GM19397 (cell line): Measurements from ENCODE around the gene TMEM156.
A peak's percentile ranks its signal among the peaks of the same experiment; 100 is the strongest.
"Not testable (repeated sequence)": the region's sequence is repeated elsewhere in the genome, so short reads cannot be mapped to it uniquely, and the experiment has no call there.

Experiments used
- ATAC-seq: cut with Tn5 transposase; IDR thresholded peaks from one replicate; pipeline ENCODE4 v1.9.1; 2021; ENCODE audit warnings: mild to moderate bottlenecking, moderate library complexity; ENCODE audit not compliant: unreplicated experiment

Gene TMEM156

DNA sequence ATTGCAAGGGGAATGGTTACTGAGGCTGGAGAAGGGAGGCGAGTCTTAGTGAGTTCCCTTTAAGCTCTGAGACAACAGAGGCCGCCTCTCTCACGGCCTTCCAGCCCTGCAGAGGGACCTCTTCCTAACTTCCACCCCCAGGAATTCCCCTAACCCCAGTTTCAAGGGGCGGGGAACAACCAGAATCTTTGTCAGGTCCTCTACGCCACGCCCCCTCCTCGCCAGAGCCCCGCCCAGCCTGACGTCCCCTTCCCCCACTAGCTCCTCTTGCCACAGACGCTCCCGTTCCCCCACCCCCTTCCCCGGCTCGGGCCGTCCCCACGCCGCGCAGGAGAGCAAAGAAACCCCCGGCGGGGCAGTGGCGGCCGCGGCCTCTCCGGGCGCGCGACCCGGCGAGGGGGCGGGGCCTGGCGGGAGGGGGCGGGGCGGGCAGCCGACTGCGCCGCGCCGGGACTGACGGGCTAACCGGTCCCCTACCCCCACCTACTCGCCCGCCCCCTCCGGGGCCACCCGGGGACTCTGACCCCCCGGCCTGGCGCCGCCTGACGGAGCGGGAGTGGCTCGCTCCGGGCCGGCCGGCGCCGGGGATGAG is 12.3 kb upstream of the TMEM156 start:
- peak; percentile 73 for ATAC-seq

GRCh38 chr4:39043861-39044363 is 11.7 kb upstream of the TMEM156 start:
- ATAC-seq, result no peak

- no peak for ATAC-seq
These were observed 11.1 kb upstream of the TMEM156 start for GRCh38 chr4:39043058-39043860.

DNA sequence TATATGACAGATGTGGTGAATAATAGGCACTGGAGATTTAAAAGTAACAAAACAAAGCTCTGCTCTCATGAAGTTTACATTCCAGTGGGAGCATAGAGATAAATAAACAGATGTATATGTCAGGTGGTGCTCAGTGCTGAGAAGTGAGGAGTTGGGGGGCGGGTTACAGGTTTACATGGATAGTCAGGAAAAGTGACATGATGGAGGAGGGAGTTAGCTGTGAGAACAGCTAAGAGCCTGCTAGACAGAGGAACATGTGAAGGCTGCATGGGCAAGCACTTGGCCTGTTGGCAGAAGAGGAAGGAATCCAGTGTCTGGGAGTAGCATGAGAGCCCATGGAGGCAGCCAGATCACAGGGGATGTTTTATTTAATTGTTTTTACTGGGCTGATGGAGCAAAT is 10.2 kb upstream of the TMEM156 start:
- no peak for ATAC-seq

DNA sequence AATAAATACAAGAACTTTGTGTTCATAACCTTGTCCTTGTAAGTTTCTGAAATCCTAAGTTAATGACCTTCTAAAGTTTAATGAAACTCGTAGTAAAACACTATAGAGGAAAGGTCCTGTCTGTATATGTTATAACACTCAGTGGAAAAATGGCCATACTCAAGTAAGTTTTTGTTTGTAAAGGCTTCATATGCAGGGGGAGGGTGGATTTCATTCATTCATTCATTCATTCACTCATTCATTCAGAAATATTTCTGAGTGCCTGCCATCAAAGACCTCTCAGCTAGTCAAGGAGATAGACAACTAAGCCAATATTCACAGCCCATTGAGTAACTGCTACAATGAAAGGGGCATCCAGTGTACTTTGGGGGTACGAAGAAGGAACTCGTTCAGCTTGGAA is 6.9 kb upstream of the TMEM156 start:
- no peak for ATAC-seq

GRCh38 chr4:39037941-39038340 is 5.7 kb upstream of the TMEM156 start:
- no peak for ATAC-seq

DNA sequence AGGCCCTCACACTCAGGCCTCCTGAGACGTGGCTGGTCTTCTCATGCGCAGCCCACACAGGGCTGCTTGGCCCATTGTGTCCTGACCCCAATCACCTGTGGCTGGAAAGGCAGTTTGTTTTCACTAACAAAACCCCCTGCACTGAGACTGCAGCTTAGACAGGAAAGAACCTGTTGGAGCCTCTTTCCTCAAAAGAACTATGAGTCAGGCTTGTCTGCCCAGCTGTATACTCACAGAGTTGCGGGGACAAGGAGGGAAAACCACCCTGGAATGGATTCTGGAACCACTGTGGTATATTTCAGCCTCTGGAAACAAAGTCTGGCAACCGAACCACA is 5.2 kb upstream of the TMEM156 start:
- no peak for ATAC-seq

GRCh38 chr4:39036172-39036571 is 4.0 kb upstream of the TMEM156 start:
- no peak for ATAC-seq

GRCh38 chr4:39031590-39032020 is 604 bp downstream of the TMEM156 start:
- ATAC-seq, result not testable (repeated sequence)

DNA sequence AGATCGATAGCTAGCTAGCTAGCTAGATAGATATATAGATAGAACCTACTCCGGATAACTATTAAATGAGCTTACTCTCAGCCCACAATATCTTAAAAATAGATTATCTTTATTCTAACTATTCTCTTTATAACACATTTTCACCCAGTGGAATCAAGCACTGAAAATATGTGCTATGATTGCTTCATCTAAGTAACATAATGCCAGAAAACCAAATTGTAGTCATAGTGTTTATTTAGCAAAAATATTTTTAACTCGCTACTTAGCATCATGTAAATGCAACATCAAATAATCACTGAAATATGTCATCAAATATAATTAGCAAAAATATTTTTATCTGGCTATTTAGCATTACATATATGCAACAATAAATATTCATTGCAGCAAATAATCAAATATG is 1.5 kb downstream of the TMEM156 start:
- no peak for ATAC-seq

DNA sequence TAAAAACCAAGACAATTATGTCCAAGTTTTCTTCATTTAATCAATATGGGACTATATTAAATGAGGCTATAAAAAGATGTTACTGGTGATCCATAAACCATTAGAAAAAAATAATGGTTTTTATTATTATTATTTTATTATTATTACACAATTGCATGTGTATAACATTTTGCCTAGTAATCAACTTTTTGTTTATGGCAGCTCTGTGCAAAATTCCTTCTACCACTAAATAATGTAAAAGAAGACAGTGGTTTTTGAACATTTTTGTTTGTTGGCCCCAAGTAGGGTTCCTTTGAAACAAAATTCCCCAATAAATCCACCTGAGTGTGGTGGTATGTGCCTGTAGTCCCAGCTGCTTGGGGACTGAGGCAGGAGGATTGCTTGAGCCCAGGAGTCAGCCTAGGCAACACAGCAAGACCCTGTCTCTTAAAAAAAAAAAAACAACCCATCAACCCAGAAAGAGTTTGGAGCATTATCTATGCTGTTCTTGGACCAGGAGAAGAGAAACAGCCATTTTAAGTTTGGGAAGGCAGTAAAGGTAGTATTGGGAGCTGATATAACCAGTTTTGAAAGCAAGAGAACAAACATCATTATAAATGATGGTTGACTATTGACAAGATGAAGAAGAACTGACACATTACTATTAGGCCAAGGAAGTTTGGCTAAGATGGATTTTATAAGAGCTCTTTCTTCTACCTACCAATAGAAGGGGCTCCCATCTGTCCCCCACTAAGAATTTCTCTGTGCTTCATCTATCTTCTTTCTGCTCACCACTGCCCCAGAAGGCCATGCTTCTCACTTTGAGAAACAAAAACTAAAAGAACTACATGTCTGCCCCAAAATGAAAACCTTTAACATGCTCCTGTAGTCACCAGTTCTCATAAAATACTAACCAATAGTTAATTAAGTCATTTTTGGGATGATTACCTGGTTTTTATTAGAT is 2.2 kb downstream of the TMEM156 start:
- ATAC-seq, result no peak

- no peak for ATAC-seq
These were observed 6.1 kb downstream of the TMEM156 start for GRCh38 chr4:39026096-39026495.

GRCh38 chr4:39025552-39026085 is 6.6 kb downstream of the TMEM156 start:
- ATAC-seq, result no peak

DNA sequence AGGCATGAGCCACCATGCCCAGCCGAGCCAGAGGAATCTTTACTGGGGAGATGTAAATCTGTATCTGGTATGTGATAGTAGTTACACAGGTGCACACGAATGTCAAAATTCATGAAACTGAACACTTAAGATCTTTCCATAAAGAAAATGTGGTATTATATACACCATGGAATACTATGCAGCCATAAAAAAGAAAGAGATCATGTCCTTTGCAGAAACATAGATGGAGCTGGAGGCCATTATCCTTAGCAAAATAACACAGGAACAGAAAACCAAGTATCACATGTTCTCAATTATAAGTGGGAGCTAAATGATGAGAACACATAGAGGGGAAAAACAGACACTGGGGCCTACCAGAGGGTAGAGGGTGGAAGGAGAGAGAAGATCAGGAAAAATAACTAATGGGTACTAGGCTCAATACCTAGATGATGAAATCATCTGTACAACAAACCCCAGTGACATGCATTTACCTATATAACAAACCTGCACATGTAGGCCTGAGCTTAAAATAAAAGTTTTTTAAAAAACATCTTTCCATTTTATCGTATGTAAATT is 7.8 kb downstream of the TMEM156 start:
- ATAC-seq, result no peak

DNA sequence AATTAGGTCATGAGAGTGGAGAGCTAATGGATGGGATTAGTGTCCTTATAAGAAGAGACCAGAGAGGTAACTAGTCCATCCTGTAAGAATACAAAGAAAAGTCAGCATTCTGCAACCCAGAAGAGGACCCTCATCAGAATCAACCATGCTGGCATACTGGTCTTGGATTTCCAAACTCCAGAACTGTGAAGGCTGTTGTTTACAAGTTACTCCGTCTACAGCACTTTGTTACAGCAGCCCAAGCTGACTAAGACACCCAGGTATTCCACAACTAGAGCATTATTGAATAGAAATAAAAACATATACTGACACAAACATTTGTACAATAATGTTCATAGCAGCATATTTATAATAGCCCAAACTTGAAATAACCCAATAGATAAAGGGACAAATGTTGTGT is 9.2 kb downstream of the TMEM156 start:
- ATAC-seq, result no peak

DNA sequence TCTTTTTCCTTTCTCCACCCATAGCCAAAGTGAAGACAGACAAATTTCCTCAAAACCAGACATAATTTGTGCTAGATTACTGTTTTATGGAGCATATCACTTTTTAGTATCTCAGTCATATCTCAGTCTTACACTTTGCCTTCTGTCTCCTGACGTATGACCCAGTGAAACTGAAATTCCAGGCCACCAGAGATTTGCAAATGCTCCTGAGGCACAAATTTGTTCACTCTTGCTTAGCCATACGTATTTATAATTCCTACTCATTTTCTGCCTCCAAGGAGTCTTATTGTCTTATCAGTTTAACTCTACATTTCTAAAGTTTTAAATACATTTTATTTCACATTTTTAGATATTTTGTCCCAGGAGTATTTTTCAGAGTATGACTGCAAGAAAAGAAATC is 10.0 kb downstream of the TMEM156 start:
- ATAC-seq, result no peak

GRCh38 chr4:39021631-39022030 is 10.6 kb downstream of the TMEM156 start:
- no peak for ATAC-seq

DNA sequence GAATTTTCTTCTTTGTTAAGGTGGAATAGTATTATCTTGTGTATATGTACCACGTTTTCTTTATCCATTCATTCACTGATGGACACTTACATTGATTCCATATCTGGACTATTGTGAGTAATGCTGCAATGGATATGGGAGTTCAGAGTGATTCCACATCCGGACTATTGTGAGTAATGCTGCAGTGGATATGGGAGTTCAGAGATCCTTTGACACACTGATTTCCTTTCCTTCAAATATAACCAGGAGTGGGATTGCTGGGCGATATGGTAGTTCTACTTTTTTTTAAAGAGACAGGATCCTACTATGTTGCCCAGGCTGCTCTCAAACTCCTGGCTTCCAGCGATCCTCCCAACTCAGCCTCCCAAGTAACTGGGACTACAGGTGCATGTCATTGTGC is 12.1 kb downstream of the TMEM156 start:
- no peak for ATAC-seq

- ATAC-seq, result no peak
These were observed 18.2 kb downstream of the TMEM156 start for GRCh38 chr4:39014028-39014427.

- ATAC-seq, result no peak
These were observed 27.5 kb downstream of the TMEM156 start for GRCh38 chr4:39004758-39005157.

DNA sequence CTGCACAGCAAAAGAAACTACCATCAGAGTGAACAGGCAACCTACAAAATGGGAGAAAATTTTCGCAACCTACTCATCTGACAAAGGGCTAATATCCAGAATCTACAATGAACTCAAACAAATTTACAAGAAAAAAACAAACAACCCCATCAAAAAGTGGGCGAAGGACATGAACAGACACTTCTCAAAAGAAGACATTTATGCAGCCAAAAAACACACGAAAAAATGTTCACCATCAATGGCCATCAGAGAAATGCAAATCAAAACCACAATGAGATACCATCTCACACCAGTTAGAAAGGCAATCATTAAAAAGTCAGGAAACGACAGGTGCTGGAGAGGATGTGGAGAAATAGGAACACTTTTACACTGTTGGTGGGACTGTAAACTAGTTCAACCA is 30.2 kb downstream of the TMEM156 start:
- ATAC-seq, result not testable (repeated sequence)
